Left lung (tissue), 10 donors: ENCODE data around the gene ERFL. TPM values are rescaled to one million over a fixed set of nuclear protein-coding genes. Genes with fewer than 3 reads are reported as not detected.

Experiments
- ATAC-seq: fragments of 200-7000 bp; cut with Tn5 transposase; one replicate; pipeline ENCODE4 v1.9.1; 2020; ENCODE audit warnings: moderate library complexity
- DNase-seq, 4 donors: peaks; one replicate each; pipeline ENCODE4 v3.0.0-alpha.2; 2013 to 2020
- H3K27ac ChIP-seq, 2 donors: fragments of 200-600 bp; sonication (generic) in 1 of 2; one replicate each; pipeline versions ENCODE4 v1.5.0 to v1.8.0; 2020 to 2021
- H3K27me3 ChIP-seq, 2 donors: fragments of 200-600 bp; sonication (generic) in 1 of 2; one replicate each; pipeline versions ENCODE4 v1.5.0 to v1.8.0; 2020 to 2021
- H3K36me3 ChIP-seq, 2 donors: fragments of 200-600 bp; sonication (generic) in 1 of 2; one replicate each; pipeline versions ENCODE4 v1.5.0 to v1.8.0; 2020 to 2021
- H3K4me1 ChIP-seq, 2 donors: fragments of 200-600 bp; one replicate each; pipeline ENCODE4 v1.8.0; 2021
- H3K4me3 ChIP-seq, 2 donors: fragments of 200-600 bp; sonication (generic) in 1 of 2; one replicate each; pipeline versions ENCODE4 v1.5.0 to v1.8.0; 2020 to 2021; ENCODE audit warnings: mild to moderate bottlenecking in 1 of 2
- H3K9me3 ChIP-seq, 2 donors: fragments of 200-600 bp; sonication (generic) in 1 of 2; one replicate each; pipeline versions ENCODE4 v1.5.0 to v1.8.0; 2020 to 2021
- CTCF ChIP-seq, 2 donors: fragments of 200-600 bp; sonication (generic) in 1 of 2; IDR thresholded peaks; one replicate each; pipeline versions ENCODE4 v1.5.0 to v1.8.0; 2021; ENCODE audit warnings: antibody characterized with exemption in 2 of 2
- intact Hi-C, 2 donors: fragments of 100-400 bp; cut with DNase I; formaldehyde crosslinking; loops; one replicate each; pipeline versions ENCODE4 v1.11.2 to v1.14.2; 2022
- polyA plus RNA-seq, 6 donors: library from polyadenylated mRNA; unstranded; fragments of 120-200 nt; gene quantifications; one replicate each; pipeline ENCODE4 v1.2.1, GENCODE V29; 2013; ENCODE audit not compliant: insufficient read length in 6 of 6
- total RNA-seq, 2 donors: library from RNA; stranded (reverse); fragmentation: NEBNext Ultra II Directional; extraction: Animal tissue kit (Norgen Biotek cat#: 25700); gene quantifications; one replicate each; pipeline ENCODE4 v1.2.1, GENCODE V29; 2021
- donor health status: DM: no; HTN: yes; CAD: no.
- donor health status: DM: no; HTN: no; CAD: no.

The ERFL gene
- total and polyA plus RNA-seq, 8 donors: 0.08 to 0.38 (median 0.26) TPM; not detected in 2

- DNase-seq: no peak
- intact Hi-C loops: no loop called here
- peaks cover 10 to 20% of the 10 kb centered on the region in 2 donors for H3K4me1 ChIP-seq
- H3K9me3 ChIP-seq: no peaks in the 10 kb centered on the region
- H3K27ac ChIP-seq: no peak overlapping the region
- H3K27me3 ChIP-seq: peaks cover 40 to 99% of the 10 kb centered on the region in 2 donors
- no peak for ATAC-seq
- no peaks in the 10 kb centered on the region for H3K36me3 ChIP-seq
- TF ChIP-seq CTCF (IDR thresholded peaks at IDR 0.05): no peak
- no peak overlapping the region for H3K4me3 ChIP-seq
Observed at GRCh38 chr19:41924151-41925145, 3.8 kb downstream of the ERFL start.

GRCh38 chr19:41923045-41923788 lies 5.0 kb downstream of the ERFL start:
- intact Hi-C loops: no loop called here
- TF ChIP-seq CTCF (IDR thresholded peaks at IDR 0.05): no peak
- H3K9me3 ChIP-seq: no peaks in the 10 kb centered on the region
- no peak for ATAC-seq
- H3K27me3 ChIP-seq: peaks cover 34 to 98% of the 10 kb centered on the region in 2 donors
- H3K36me3 ChIP-seq: no peaks in the 10 kb centered on the region
- no peak overlapping the region for H3K27ac ChIP-seq
- DNase-seq: no peak
- peaks cover 2 to 9% of the 10 kb centered on the region in 2 donors for H3K4me1 ChIP-seq
- H3K4me3 ChIP-seq: no peak overlapping the region

- Histone ChIP-seq H3K27ac (no peak overlapping the region), H3K4me1 (peaks cover 0 to 3% of the 10 kb centered on the region in 2 donors), H3K36me3 (no peaks in the 10 kb centered on the region), H3K9me3 (no peaks in the 10 kb centered on the region), H3K27me3 (peaks cover 33 to 98% of the 10 kb centered on the region in 2 donors), H3K4me3 (no peak overlapping the region)
- ATAC-seq (no peak), DNase-seq (no peak)
- TF ChIP-seq CTCF (IDR thresholded peaks at IDR 0.05): no peak
- intact Hi-C loops: no loop called here
Observed at GRCh38 chr19:41922585-41922984, 5.7 kb downstream of the ERFL start.

GRCh38 chr19:41921577-41922576 lies 6.4 kb downstream of the ERFL start:
- DNase-seq (no peak), ATAC-seq (no peak)
- no peaks in the 10 kb centered on the region for H3K36me3 ChIP-seq
- H3K9me3 ChIP-seq: no peaks in the 10 kb centered on the region
- H3K4me1 ChIP-seq: no peaks in the 10 kb centered on the region
- H3K27ac ChIP-seq: no peak overlapping the region
- no peak overlapping the region for H3K4me3 ChIP-seq
- TF ChIP-seq CTCF (IDR thresholded peaks at IDR 0.05): no peak
- intact Hi-C loops: no loop called here
- peaks cover 31 to 98% of the 10 kb centered on the region in 2 donors for H3K27me3 ChIP-seq
